HT-29 (cell line): Measurements from ENCODE around the gene HES5. TPM values are rescaled to one million over a fixed set of nuclear protein-coding genes. Genes with fewer than 3 reads are reported as not detected.
"Not testable (repeated sequence)": the region's sequence is repeated elsewhere in the genome, so short reads cannot be mapped to it uniquely, and the experiment has no call there.

Source experiments
- DNase-seq: peaks from one replicate; pipeline ENCODE4 v3.0.0-alpha.2; 2015; ENCODE audit warnings: low spot score
- total RNA-seq: library from RNA; depleted of rRNA; stranded (reverse); fragments of >200 nt; shearing (Covaris generic); gene quantifications from 2 replicates; pipeline ENCODE4 v1.2.3, GENCODE V29; 2014; rRNA removed

Gene HES5, protein sequence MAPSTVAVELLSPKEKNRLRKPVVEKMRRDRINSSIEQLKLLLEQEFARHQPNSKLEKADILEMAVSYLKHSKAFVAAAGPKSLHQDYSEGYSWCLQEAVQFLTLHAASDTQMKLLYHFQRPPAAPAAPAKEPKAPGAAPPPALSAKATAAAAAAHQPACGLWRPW
- 0.28 and 0.42 TPM in 2 replicates for total RNA-seq

DNA sequence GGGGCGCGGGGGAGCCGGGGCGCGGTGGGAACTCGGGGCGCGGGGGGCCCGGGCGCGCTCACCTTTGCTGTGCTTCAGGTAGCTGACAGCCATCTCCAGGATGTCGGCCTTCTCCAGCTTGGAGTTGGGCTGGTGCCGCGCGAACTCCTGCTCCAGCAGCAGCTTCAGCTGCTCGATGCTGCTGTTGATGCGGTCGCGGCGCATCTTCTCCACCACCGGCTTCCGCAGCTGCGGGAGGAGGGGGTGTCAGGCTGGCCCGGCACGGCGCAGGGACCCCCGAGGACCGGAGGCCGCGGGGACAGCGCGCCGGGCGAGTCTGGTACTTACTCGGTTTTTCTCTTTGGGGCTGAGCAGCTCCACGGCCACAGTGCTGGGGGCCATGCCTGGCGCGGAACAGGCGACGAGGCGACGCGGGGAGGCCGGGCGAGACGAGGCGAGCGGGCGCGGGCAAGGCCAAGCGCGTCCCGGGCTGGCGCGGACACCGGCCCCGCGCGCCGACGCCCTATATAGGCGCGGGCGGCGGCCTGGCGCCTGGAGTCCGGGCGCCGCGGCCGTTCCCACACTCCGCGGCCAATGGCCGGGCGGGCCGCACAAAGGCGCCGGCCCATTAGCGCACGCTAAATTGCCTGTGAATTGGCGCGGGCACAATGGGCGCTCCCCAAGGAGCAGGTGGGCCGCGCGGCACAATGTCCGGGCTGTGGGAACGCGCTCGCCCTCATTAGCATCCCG lies at the start of gene HES5:
HES5 (minus strand) TSS at position 480 of the 729 bp plus-strand sequence; CDS start at position 381, 99 bp downstream.
- DNase-seq: no peak

DNA sequence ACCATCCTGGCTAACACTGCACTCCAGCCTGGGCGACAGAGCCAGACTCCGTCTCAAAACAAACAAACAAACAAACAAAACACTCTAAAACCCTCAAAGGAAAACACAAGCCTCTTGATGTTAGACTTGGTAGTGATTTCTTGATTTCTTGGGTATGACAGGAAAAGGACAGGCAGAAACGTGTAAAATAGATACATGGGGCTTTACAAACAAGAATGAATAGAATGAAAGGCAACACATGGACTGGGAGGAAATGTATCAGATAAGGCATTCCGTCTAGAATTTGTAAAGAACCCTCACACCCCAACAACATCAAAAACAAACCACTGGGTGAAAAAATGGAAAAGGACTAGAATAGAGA lies 48.7 kb upstream of the HES5 start:
- DNase-seq: no peak

DNA sequence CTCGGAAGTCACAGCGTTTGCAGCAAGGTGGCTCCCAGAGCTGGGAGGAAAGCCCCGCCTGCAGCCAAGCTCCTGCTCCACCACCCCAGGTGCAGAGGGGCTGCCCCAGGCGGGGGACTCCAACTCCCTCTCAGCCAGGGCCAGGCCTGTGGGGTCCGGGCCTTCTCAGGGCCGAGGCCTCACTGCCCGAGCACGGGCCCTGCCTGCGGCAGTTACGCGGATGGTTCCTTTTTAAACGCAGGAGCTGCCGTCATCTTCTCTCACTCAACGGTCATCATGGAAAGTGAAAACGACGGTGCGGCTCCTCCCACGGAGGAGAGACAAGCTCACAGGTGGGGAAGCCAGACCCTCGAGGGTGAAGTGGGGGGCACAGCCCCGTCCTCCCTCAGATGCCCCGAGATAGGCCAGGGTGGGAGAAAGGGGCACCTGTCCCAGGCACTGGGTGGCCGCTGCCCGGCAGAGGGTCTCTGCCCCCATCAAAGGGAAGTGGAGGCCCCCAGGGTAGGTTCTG lies 47.6 kb upstream of the HES5 start:
- not testable (repeated sequence) for DNase-seq

DNA sequence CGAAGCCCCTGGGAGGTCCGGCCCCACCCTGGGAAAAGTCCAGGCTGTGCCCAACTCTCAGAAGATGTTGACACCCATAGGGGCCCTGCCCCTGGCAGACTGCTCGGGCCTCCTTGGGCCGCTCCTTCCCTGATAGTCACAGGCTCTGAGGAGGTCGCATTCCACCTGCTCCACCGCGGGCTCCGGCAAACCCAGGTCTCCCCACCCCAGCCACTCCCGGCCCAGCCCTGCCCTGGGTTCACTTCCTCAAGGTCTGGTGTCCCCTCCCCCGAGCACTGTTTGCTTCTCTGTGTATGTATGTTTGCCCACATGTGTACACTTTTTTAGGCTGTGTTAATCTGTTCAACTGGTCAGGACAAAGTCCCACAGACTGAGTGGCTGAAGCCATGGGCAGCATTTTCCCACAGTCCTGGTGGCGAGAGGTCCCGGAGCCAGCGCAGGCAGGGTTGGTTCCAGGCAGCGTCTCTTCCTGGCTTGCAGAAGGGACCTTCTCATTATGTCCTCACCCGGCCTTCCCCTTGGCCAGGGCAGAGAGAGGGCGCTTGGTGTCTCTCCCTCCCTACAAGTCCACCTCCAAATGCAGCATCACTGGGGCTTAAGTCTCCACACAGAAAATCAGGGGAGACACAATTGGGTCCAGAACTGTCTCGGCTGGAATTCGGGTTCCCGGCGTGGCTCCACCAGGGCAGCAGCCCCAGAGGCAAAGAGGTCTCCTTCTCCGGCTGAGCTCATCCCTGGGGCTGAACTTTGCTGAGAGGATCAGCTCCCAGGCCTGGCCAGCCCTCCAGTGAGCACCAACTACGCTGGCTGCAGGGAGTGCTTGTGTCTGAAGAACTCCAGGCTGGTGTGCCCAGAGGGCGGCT lies 46.0 kb upstream of the HES5 start:
- DNase-seq: peak; percentile 80

DNA sequence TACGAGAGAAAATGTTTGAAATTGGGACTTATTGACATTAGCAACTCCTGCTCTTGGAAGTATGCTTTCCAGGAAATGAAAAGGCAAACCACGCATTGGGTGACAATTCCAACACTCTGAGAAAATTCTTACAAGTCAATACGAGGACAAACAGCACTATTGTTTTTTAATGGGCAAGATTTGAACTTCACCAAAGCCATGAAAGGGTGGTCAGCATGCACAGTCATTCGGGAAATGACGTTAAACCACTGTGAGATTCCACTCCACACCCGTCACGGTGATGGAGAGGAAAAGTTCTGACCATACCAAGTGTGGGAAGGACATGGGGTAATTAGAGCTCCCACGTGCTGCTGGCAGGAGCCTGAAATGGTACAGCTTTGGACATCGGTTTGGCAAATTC lies 44.3 kb upstream of the HES5 start:
- no peak for DNase-seq

DNA sequence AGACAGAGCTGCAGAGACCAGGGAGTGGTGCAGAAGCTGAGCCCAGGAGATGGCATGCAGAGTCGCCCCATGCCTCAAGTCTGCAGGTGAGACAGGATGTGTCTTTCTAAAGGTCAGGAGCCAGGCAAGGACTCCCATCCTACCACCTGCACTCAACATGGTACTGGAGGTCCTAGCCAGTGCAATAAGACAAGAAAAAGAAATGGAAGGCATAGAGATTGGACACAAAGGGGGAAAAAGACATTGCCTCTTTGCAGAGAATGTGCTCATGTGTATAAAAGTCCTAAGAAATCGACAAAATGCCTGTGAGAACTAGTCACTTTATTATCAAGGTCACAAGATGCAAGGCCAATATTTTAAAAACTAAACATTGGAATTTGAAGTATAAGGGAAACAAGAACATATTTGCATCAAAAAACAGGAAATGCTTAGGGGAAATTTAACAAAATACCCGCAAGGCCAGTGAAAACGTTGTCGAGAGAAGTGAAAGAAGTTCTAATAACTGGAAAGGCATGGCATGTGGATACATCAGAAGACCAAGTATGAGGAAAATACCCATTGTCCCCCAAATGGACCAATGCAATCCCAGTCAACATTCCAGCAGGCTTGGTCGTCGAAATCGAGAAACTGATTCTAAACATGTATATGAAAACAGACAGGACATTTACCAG lies 43.3 kb upstream of the HES5 start:
- no peak for DNase-seq

DNA sequence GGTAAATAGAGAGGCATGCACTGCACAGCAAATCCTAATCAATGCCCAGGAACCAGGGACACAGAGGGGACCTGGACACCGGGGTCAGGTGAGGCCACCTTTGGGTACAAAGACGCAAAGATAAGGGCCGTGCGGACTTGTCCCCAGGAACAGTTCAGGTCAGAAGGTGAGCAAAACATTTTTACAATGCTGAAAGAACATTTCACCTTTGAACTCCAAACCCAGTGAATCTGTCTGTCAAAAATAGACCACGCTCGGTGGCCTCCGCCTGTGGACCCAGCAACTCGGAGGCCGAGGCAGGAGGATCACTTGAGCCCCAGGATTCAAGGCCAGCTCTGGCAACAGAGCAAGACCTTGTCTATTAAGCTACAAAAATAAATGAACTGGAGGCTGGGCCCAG lies 41.3 kb upstream of the HES5 start:
- DNase-seq: no peak

DNA sequence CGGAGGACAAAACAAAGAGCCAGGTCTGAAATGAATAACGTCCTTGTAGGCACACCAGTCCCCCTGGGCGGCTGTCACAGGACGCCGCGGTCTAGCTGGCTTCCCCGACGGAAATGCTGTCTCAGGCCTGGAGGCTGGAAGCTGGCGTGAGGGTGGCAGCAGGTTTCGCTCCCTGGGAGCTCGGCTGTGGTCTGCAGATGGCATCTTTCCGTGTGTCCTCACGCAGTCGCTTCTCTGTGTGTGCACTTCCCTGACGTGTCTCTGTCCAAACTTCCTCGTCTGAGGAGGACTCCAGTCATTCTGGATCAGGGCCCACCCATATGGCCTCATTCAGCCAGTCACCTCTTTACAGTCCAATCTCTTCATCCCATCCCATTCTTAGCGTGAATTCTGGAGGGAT lies 40.3 kb upstream of the HES5 start:
- no peak for DNase-seq

DNA sequence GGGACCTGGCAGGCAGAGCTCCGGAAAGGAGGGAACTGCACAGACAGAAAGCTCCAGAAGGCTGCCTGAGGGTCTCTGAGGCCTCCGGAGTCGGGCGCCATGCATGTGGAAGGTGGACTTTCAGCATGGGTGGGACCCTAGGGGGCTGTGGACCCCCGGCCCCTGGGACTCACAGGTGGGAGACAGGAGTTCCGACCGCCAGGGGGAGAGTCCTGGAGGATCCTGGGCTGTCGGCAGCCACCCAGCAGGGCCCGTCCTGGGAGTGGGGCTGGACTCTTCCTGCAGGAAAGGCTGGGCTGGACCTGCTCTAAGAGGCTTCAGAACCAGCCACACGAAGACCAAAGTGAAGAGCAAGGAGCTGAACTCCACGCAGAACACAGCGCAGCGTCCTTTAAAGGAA lies 39.6 kb upstream of the HES5 start:
- not testable (repeated sequence) for DNase-seq

DNA sequence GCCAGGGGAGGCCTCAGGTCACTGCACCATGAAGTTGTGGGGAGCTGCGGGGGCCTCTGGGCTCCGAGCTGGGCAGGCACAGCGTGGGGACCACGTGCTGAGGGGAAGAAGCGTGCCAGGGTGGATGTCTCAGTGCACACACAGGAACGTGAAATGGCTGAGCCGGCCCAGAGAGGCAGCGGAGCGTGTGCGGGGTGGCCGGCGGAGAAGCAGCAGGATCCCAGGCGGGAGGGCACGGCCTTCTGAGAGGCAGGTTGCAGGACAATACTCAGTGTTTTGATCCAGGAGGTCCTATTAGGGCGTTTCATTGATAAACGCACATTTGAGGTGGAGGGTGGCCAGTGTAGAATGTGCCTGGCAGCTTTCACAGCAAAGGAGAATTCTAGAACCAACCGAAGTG lies 39.0 kb upstream of the HES5 start:
- DNase-seq: no peak

DNA sequence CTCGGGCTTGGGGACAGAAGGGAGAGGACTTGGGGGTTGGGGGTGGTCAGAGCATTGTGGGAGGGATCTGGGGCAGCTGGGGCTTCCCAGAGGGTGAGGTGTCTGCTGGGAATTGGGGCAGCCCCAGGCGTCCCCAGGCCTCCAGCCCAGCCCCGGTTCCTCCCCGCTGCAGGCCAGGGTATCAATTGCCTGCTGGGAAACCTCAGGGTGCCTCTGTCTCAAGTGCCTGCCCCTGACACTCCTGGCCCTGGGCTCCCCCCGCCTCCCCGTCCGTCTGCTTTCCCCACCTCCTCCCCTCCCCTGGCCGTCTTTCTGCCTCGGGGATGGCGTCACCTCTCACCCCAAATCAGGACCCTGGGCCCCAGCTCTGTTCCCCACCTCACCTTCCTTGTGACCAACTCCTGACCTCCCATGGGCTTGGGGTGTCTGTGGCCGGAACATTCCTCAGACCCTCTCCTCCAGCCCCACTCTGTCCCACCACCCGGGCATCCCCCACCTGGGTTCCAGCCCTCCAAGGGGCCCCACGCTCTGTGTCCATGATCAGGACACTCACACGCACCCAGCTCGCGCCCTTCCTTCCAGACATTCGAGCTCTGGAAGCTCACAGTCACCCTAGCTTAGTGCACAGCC lies 38.2 kb upstream of the HES5 start:
- DNase-seq: not testable (repeated sequence)

DNA sequence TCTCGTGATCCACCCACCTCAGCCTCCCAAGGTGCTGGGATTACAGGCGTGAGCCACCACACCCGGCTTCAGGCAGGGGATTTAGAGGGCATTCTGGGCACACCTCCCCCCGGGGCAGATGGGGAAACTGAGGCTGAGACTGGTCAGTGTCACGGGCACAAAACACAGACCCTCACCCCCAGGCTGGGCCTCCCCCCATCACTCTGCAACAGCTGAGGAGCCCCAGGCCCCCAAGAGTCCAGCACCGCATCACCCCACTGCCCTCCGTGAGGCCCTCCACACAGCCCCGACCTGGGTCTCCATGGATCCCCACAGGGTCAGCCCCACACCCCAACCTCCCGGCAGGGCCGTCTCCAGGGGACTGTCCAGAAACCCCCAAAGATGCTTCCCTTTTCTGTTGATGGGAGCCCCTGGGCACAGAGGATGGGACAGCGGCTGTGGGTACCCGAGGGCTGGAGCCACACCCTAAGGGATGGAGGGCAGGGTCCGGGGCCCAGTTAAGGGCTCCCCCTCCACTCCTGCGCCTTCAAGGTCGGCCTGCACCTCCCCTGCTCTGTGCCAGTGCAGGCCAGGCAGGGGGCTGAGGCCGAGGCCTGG lies 37.1 kb upstream of the HES5 start:
- no peak for DNase-seq

DNA sequence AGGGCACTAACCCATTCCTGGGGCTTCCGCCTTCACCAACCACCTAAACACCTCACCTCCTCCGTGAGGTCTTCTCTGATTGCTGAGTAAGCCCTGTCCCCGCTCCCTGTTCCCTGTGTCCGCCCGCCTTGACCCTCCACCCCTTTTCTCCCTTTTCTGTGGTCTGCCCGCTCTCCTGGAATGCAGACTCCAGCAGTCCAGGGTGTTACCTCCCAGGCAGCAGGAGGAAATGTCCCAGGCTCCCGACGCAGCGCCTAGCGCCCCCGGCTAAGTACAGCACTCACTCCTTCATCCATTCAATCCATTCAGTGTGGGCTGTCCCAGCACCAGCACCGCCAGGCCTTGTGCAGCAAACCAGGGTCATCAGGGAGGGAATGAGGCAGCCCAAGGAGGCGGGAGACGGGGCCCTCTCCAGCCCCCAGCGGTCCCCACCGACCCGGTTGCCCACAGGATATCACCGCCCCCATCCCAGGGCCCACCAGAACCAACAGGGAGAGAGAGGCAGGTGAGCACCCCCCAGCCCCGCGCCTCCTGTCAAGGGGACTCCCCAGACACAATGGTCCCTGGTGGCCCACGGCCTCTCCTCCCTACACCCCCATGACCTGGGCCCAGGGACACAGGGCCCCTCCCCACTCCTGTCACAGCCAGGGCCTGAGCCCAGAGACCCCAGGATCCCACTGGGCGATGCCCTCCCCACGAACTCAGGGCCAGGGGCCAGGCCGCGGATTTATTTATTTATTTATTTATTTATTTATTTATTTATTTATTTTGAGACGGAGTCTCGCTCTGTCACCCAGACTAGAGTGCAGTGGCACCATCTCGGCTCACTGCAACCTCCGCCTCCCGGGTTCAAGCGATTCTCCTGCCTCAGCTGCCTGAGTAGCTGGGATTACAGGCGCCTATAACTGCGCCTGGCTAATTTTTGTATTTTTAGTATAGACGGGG lies 36.3 kb upstream of the HES5 start:
- peak; percentile 40 for DNase-seq

DNA sequence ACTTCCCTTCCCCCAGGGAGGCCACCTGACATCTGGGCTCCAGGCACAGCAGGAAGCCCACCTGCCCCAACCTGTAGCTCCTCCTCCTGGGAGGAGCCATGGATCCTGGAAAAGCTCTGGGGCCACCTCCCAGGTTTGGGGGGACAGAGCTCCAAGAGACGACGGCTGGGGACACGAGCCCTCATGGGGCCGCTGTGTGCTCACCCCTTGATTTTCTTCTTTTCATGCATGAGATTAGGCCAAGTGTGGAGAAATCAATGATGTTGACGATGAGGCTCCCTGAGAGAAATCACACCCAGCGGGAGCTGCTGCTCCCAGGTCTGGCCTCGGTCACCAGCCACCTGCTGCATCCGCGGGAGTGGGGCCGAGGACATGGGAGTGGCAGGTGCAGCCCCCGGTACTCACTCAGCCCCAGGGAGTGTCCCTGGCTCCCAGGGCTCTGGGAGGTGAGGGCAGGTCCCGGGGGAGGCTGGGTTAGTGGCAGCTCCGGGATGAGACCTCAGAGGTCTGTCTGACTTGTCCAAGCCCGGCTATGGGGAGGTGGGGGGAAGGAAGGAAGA lies 34.8 kb upstream of the HES5 start:
- no peak for DNase-seq

DNA sequence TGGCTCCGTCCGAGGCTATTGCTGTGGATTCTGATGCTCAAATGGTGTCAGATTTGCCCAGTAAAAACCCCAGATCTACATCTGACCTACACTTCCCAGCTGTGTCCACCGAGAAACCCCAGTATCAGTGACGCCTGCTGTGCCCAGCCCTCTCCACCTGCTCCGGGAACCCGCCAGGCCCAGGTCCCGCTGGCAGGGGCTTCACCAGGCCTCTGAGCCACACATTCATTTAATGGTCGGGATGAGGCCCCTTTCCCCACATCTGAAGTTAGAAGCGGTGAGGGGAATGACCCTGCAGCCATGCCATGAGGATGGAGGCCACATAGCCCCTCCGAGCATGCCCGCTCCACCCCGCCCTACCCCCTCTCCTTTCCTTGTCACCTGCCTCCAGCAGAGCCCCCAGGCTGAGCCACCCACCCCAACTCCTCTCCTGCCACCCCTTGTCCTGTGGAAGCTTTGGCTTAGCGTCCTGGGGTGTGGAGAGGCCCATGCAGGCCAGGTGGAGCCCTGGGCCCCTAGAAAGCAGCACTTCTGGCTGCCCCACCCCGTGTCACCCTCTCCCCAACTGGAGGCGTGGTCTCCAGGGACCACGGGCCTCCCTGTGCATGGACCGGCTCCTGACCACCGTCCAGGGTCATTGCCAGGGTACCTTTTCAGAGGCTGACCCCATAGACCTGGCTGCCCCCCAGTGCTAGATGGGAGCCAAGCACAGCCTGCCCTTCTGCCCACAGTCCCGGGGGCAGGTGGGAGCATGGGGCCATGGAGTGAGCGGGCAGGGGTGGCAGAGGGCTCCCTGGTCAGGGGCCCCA lies 34.1 kb upstream of the HES5 start:
- no peak for DNase-seq

DNA sequence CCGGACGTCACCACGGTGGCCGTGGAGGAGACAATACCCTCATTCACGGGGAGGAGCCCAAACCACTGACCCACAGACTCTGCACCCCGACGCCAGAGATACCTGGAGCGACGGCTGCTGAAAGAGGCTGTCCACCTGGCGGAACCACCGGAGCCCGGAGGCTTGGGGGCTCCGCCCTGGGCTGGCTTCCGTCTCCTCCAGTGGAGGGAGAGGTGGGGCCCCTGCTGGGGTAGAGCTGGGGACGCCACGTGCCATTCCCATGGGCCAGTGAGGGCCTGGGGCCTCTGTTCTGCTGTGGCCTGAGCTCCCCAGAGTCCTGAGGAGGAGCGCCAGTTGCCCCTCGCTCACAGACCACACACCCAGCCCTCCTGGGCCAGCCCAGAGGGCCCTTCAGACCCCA lies 33.1 kb upstream of the HES5 start:
- DNase-seq: no peak

DNA sequence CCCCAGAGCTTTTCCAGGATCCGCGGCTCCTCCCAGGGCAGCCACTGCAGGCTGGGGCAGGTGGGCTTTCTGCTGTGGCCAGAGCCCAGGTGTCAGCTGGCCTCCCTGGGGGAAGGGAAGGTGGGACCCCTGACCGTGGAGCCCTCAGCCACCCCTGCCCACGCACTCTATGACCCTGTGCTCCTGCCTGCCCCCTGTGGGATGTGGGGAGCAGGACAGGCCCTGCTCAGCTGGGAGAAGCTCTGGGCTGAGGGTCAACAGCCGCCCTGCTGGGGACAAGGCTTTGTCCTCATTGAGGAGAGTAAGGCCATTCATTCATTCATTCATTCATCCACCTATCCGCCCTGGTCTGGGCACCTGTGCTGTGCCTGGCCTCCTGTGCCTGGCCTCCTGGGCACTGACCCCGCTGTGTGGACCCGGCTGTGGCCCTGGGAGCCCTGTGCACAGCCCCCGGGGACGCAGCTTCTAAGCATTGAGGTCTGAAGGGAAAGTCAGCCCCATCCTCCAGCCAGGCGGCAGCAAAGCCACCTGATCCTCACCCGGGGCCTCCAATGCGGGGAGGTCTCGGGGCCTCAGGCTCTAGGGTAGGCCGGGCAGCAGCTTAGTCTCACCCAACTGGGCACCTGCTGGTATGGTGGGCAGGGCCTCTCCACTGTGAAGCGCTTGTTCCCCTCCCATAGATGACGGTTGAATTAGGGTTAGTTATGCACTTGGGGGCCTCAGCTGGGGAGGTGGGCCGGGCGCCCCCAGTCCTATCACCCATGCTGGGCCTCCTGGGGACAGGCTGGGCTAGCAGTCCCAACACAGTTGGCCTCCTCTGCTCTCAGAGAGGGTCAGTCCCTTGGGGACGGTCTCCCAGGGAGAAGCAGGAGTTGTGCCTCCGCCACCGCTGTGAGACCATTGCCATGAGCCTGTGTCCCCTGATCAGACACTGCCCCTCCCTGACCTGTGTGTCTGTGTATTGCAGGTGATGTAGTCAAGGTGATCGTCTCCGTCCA lies 32.1 kb upstream of the HES5 start:
- DNase-seq: no peak
